ENCODE measurements around the gene JUP. TPM values are rescaled to one million over a fixed set of nuclear protein-coding genes. Genes with fewer than 3 reads are reported as not detected.

Gene JUP
- total and polyA plus RNA-seq, 2 donors from 2014 or later: 148 to 223 TPM

DNA sequence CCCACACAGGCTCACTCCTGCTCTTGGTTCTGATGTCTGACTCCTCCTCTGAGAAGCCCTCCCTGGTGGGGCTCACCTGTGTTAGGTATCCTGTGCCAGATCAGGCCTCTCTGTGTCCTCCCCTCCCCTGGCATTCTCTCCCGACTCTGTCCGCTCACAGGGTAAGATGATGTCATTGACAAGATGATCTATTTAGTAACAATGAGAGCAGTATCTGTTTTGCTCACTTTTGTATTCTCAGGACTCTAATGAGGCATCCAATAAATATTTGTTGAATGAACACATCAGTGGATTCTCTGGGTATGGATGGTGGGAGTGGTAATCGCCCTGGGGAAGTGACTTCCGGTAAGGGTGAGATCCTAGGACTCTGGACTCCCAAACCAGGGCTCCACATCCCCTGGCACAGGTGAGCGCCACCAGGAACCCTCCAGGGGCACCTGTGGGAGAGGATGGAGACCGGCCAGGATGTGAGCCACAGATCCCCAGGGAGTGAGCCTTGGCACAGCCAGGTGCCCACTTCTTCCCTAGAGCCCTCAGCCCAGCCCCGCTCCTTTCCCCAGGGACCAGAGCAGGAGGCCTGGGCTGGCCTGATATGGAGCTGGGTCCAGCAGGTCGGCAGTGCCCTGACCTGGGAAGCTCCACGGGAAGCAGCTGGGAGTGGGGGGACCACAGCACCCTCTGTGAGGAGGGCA lies 46.7 kb downstream of the JUP start:
- TF ChIP-seq, protein P1, sequence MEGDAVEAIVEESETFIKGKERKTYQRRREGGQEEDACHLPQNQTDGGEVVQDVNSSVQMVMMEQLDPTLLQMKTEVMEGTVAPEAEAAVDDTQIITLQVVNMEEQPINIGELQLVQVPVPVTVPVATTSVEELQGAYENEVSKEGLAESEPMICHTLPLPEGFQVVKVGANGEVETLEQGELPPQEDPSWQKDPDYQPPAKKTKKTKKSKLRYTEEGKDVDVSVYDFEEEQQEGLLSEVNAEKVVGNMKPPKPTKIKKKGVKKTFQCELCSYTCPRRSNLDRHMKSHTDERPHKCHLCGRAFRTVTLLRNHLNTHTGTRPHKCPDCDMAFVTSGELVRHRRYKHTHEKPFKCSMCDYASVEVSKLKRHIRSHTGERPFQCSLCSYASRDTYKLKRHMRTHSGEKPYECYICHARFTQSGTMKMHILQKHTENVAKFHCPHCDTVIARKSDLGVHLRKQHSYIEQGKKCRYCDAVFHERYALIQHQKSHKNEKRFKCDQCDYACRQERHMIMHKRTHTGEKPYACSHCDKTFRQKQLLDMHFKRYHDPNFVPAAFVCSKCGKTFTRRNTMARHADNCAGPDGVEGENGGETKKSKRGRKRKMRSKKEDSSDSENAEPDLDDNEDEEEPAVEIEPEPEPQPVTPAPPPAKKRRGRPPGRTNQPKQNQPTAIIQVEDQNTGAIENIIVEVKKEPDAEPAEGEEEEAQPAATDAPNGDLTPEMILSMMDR (IDR thresholded peaks at IDR 0.05; ENCODE audit: borderline replicate concordance, extremely low read depth, insufficient read depth): no peak
- FAIRE-seq: no peak
- Histone ChIP-seq H3K27ac (ENCODE audit: low read depth in 2 of 2, low read length in 2 of 2) (no peak overlapping the region), H3K9ac (ENCODE audit: low read length in 3 of 3) (no peak overlapping the region), H3K4me1 (ENCODE audit: control insufficient read depth in 2 of 3, insufficient read depth in 2 of 3, low read depth in 1 of 3, low read length in 3 of 3) (peaks cover 0 to 6% (median 0%) of the 10 kb centered on the region in 3 donors), H3K4me3 (ENCODE audit: low read length in 3 of 3) (no peak overlapping the region), H3K27me3 (ENCODE audit: control insufficient read depth, insufficient read depth, low read length) (peaks cover 3% of the 10 kb centered on the region), H3K36me3 (ENCODE audit: control insufficient read depth in 2 of 3, insufficient read depth in 3 of 3, low read length in 3 of 3) (no peaks in the 10 kb centered on the region), H3K9me3 (ENCODE audit: control insufficient read depth in 2 of 3, insufficient read depth in 1 of 3, low read length in 3 of 3) (no peaks in the 10 kb centered on the region)
- DNase-seq: no peak
- intact Hi-C loops (cut with DNase I): loop anchor here (5.0 kb wide), 1 partner anchor 62 kb away; no protein-coding TSS in a partner anchor

DNA sequence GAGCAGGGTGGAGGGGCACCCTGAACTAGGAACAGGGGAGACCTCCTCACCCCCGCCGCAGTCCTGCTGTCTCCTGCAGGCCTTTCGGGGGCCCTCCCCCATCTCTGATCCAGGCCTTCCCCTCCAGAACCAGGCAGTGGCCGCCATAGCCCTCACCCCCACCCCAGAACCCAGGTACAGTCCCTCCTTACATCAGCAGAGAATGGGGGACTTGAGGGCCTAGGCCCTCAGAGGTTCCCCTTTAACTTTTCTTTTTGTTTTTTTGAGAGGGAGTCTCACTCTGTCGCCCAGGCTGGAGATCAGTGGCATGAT lies 47.8 kb downstream of the JUP start:
- Histone ChIP-seq H3K36me3 (ENCODE audit: control insufficient read depth in 2 of 3, insufficient read depth in 3 of 3, low read length in 3 of 3) (no peaks in the 10 kb centered on the region), H3K27ac (ENCODE audit: low read depth in 2 of 2, low read length in 2 of 2) (no peak overlapping the region), H3K4me3 (ENCODE audit: low read length in 3 of 3) (no peak overlapping the region), H3K9me3 (ENCODE audit: control insufficient read depth in 2 of 3, insufficient read depth in 1 of 3, low read length in 3 of 3) (no peaks in the 10 kb centered on the region), H3K9ac (ENCODE audit: low read length in 3 of 3) (no peak overlapping the region), H3K4me1 (ENCODE audit: control insufficient read depth in 2 of 3, insufficient read depth in 2 of 3, low read depth in 1 of 3, low read length in 3 of 3) (peaks cover 0 to 8% (median 0%) of the 10 kb centered on the region in 3 donors), H3K27me3 (ENCODE audit: control insufficient read depth, insufficient read depth, low read length) (peaks cover 3% of the 10 kb centered on the region)
- FAIRE-seq: no peak
- TF ChIP-seq, protein P1 (IDR thresholded peaks at IDR 0.05; ENCODE audit: borderline replicate concordance, extremely low read depth, insufficient read depth): no peak
- intact Hi-C loops (cut with DNase I): loop anchor here (5.0 kb wide), 1 partner anchor 64 kb away; no protein-coding TSS in a partner anchor
- DNase-seq: no peak

DNA sequence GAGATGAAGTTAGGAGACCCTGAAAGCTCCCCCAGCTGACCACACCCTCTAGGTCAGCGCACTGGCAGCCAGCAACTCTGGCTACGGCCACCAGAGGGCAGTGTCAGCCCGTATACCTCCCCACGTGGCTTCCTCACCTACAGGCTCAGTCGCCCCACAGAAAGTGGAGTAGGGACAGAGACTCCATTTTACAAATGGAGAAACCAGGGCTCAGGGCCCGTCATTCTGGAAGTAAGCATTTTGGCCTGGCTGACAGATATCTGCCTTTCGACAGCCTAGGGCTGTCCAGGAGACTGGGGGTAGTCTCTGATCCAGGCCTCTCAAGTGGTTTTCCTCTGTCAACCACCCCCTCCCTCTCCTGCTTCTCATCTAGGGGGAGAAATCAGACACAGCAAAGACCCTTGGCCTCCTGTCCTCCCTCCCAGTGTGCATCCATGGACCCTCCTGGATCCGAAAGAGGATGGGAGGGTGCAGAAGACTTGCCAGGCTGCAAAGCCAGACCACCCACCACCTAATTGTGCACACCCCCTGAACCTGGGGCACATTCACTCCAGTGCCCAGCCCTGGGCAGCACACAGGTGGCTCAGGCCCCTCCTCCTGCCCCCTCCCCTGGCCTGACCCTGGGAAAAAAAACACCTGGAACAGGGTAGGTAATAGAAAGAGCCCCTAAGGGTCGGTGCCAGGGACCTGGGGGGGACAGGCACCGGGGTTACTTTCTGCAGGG lies 48.3 kb downstream of the JUP start:
- Histone ChIP-seq H3K27me3 (ENCODE audit: control insufficient read depth, insufficient read depth, low read length) (peaks cover 5% of the 10 kb centered on the region), H3K9me3 (ENCODE audit: control insufficient read depth in 2 of 3, insufficient read depth in 1 of 3, low read length in 3 of 3) (no peaks in the 10 kb centered on the region), H3K9ac (ENCODE audit: low read length in 3 of 3) (peak overlapping the region in 1 of 3 donors; percentile 1), H3K36me3 (ENCODE audit: control insufficient read depth in 2 of 3, insufficient read depth in 3 of 3, low read length in 3 of 3) (no peaks in the 10 kb centered on the region), H3K4me3 (ENCODE audit: low read length in 3 of 3) (no peak overlapping the region), H3K27ac (ENCODE audit: low read depth in 2 of 2, low read length in 2 of 2) (no peak overlapping the region), H3K4me1 (ENCODE audit: control insufficient read depth in 2 of 3, insufficient read depth in 2 of 3, low read depth in 1 of 3, low read length in 3 of 3) (peaks cover 0 to 8% (median 0%) of the 10 kb centered on the region in 3 donors)
- DNase-seq (peak; percentile 91 to 94 (median 91)), FAIRE-seq (no peak)
- TF ChIP-seq, protein P1 (IDR thresholded peaks at IDR 0.05; ENCODE audit: borderline replicate concordance, extremely low read depth, insufficient read depth): peak; percentile 98
- intact Hi-C loops (cut with DNase I): loop anchor here (5.0 kb wide), 1 partner anchor 64 kb away; no protein-coding TSS in a partner anchor

All from kidney (tissue), 14 donors.